Muscle layer of duodenum (tissue), 2 donors: ENCODE results near the gene LZTR1.
"Not testable (repeated sequence)": the region's sequence is repeated elsewhere in the genome, so short reads cannot be mapped to it uniquely, and the experiment has no call there.

Experiments used
- H3K27ac ChIP-seq: one replicate; pipeline ENCODE4 v1.7.0; 2013; ENCODE audit warnings: mild to moderate bottlenecking, low read length
- H3K27me3 ChIP-seq: one replicate; pipeline ENCODE4 v1.7.0; 2013; ENCODE audit warnings: low read depth, mild to moderate bottlenecking, control low read depth, low read length
- H3K36me3 ChIP-seq, 2 donors: one replicate each; pipeline ENCODE4 v1.7.0; 2013; ENCODE audit warnings: low read length in 2 of 2, control low read depth in 1 of 2, mild to moderate bottlenecking in 1 of 2; ENCODE audit not compliant: insufficient read depth in 2 of 2, control insufficient read depth in 1 of 2
- H3K4me1 ChIP-seq, 2 donors: one replicate each; pipeline ENCODE4 v1.7.0; 2013; ENCODE audit warnings: low read length in 2 of 2, mild to moderate bottlenecking in 2 of 2, control low read depth in 1 of 2, moderate library complexity in 1 of 2; ENCODE audit not compliant: insufficient read depth in 2 of 2, control insufficient read depth in 1 of 2
- H3K4me3 ChIP-seq, 2 donors: one replicate each; pipeline ENCODE4 v1.7.0; 2013; ENCODE audit warnings: low read length in 2 of 2, low read depth in 1 of 2, mild to moderate bottlenecking in 1 of 2
- H3K9me3 ChIP-seq, 2 donors: one replicate each; pipeline ENCODE4 v1.7.0; 2013; ENCODE audit warnings: low read length in 2 of 2, control low read depth in 1 of 2, mild to moderate bottlenecking in 1 of 2; ENCODE audit not compliant: control insufficient read depth in 1 of 2
- donor health status: healthy.

The LZTR1 gene

DNA sequence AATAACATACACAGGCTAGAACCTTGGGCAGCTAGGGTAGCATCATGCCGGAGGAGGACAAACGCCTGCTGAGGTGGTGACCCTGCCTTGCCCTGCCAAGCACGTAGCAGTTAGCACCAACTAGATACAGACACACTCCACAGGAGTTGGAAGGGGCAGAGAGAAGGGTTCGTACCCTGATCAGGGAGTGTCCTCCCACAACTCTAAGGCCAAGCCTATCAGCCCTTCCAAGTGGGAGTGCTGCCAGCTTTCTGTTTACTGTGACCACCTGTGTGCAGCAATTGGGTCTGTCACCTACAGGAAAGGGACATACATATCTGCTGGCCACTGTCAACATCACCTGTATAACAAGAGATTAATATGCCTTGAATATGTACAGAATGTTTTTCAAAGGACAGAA lies 21.7 kb downstream of the LZTR1 start:
- peaks cover 0 to 28% of the 10 kb centered on the region in 2 donors for H3K36me3 ChIP-seq
- peak overlapping the region; percentile 31 for H3K27ac ChIP-seq
- no peak overlapping the region for H3K4me3 ChIP-seq
- H3K27me3 ChIP-seq = no peaks in the 10 kb centered on the region
- H3K9me3 ChIP-seq = no peaks in the 10 kb centered on the region
- H3K4me1 ChIP-seq = peaks cover 18 to 32% of the 10 kb centered on the region in 2 donors

DNA sequence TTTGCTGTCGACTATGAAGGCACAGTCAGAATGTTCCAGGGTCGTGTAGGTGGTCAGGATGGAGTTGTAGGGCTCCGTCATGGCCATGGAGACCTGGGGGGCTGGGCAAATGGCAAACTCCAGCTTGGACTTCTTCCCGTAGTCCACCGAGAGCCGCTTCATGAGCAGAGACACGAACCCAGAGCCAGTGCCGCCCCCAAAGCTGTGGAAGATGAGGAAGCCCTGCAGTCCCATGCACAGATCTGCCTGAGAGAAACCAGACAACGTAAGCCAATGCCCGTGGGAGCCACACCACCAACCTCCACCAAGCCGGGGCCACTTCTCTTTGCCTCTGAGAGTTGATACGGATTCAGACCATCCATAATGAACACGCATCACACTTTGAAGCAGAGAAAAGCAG lies 27.1 kb downstream of the LZTR1 start:
- H3K4me3 ChIP-seq, H3K36me3 ChIP-seq, H3K4me1 ChIP-seq, H3K27ac ChIP-seq, H3K9me3 ChIP-seq, H3K27me3 ChIP-seq: not testable (repeated sequence)

DNA sequence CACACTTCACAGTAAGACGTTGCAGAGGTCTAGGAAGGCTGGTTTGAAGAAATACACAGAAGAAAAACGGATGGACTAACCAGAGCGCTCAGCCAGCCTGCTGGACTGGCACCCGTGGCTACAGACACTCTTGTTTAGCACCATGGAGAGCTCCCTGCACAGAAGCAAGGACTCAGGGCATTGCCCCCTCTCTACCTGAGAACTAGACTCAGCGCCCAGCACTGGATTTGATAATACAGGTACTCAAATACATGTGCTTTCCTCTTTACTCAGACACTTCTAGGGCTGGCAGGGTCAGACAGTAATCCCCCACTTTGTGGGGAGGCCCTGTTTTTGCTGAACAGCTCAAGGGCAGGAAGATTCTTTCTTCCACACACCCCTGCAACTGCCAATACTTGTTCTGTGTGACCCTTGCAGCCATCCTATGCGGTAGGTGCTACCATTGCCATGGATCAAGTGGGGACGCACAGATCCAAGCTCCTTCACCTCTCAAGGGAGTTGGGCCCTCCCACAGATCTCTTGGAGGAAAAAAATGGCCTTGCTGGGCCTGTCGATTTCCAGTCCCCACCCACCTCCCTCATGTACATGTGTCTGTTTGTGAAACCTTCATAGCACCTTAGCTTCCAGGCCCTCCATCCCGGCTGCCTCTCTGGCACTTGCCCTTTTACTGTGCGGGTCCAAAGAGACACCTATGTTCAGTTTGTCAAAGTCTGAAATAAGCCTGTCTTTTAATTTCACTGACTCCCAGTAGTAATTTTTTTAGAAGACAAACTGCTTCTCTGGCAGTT lies 27.7 kb downstream of the LZTR1 start:
- Histone ChIP-seq H3K4me3 (no peak overlapping the region), H3K9me3 (no peaks in the 10 kb centered on the region), H3K36me3 (no peaks in the 10 kb centered on the region), H3K4me1 (peaks cover 4 to 12% of the 10 kb centered on the region in 2 donors), H3K27ac (no peak overlapping the region), H3K27me3 (no peaks in the 10 kb centered on the region)

DNA sequence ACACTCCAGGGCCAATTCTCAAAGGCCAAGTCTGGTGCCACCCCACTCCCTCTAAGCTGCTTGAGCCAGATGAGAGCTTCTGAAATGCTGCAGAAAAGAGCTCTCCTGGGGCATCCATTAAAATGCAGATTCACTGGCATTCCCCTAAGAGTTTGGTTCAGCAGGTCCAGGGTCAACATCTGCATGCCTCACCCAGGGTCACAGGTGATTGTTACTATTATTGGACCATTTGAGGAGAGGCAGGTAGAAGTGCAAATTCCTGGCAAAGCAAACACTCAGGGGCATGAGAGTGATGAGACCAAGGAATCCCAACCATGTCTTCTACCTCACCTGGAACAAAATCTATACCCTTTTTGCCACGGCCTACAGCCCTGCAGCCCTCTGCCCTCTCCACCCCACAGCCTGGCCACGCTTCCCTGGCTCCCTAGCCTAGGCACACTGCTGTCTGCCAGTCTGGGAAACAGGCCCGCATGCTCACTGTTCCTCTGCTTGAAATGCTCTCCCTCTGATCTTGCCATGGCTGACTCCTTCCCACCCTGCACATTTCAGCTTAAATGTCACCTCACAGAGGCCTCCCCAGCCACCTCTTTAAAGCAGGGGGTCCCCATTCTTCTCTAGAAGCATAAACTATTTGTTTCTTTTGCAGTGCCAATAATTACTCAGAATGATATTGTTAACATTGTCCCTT lies 28.5 kb downstream of the LZTR1 start:
- H3K27me3 ChIP-seq = no peaks in the 10 kb centered on the region
- no peaks in the 10 kb centered on the region for H3K9me3 ChIP-seq
- H3K4me3 ChIP-seq = no peak overlapping the region

DNA sequence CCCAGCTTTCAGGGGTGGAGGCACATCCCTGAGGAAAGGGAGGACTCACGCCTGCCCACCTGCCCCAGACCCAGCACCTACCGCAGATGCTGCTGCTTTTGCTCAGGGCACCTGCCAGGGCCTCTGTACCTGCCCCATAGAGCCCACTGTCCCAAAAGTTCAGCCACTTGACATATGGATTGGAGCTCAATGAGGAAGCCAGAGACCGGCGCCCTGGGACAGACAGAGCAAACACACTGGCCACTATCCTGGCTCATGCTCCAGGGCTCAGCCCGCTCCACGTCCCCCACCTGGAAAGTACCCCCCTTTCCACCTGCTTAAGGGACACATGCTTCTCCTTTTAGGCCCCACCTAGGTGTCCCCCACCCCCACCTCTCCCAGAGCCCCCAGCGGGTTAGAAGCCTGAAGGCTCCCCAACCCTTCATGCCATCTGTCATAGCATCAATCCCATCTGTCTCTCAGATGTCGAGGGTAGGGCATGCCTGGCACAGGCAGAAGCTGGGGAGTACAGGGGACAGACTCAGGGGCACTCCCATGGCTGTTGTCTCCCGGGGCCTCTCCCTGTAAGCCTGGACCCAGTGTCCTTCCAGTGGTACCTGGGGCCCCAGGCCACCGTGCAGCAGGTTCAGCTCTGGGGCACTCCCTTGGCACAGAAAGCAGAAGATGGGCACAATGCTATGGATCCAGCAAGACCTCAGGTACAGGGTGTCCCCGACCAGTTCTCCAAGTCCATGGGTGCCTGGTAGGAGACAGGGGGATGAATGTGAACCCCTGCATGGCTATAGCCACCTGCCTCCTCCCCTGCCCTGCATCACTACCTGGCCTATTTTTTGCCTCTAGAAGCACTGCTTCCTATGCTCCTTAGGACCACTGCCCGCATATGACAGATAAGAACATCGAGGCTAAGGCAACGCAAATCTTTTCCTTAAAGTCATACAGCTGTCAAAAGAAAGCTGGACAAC lies 30.6 kb downstream of the LZTR1 start:
- Histone ChIP-seq H3K27ac (no peak overlapping the region), H3K4me3 (no peak overlapping the region), H3K27me3 (no peaks in the 10 kb centered on the region), H3K36me3 (no peaks in the 10 kb centered on the region), H3K4me1 (peaks cover 4 to 24% of the 10 kb centered on the region in 2 donors), H3K9me3 (no peaks in the 10 kb centered on the region)

More for the DNA sequence above, 28.5 kb downstream of the LZTR1 start:
- H3K27ac ChIP-seq = no peak overlapping the region
- H3K4me1 ChIP-seq = peaks cover 4 to 19% of the 10 kb centered on the region in 2 donors
- no peaks in the 10 kb centered on the region for H3K36me3 ChIP-seq

- Histone ChIP-seq H3K9me3 (no peaks in the 10 kb centered on the region), H3K36me3 (no peaks in the 10 kb centered on the region), H3K27me3 (no peaks in the 10 kb centered on the region), H3K4me3 (peak overlapping the region; percentile 57 to 71), H3K27ac (no peak overlapping the region), H3K4me1 (peaks cover 4 to 24% of the 10 kb centered on the region in 2 donors)
These were observed 31.6 kb downstream of the LZTR1 start for GRCh38 chr22:21013657-21014201.

DNA sequence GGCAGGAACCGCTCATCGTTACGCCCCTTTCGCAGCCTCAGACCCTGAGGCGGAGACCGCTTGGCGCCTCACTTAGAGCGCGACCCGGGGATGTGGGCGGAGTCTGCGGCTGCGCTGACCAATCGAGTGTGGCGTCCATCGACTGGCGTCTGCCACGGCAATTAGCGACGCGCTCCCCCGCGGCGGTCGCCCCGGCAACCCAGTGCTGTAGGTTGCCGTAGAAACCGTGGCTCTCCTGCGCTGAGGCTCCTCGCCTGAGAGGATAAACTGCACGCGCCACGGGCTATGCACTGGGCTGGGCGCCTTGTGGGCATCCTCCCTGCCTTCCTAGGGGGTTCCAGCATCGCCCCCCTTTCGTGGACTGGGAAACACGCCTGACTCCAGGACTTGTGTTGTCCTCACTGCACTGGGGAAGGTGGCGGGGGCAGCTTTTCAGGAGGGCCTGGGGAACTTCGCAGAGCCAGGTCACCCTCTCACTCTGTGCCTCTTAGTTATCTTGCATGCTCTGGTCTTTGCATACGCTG lies 32.2 kb downstream of the LZTR1 start:
- Histone ChIP-seq H3K9me3 (no peaks in the 10 kb centered on the region), H3K4me1 (peaks cover 4 to 24% of the 10 kb centered on the region in 2 donors), H3K36me3 (no peaks in the 10 kb centered on the region), H3K27ac (no peak overlapping the region), H3K4me3 (peak overlapping the region; percentile 57 to 71), H3K27me3 (no peaks in the 10 kb centered on the region)

DNA sequence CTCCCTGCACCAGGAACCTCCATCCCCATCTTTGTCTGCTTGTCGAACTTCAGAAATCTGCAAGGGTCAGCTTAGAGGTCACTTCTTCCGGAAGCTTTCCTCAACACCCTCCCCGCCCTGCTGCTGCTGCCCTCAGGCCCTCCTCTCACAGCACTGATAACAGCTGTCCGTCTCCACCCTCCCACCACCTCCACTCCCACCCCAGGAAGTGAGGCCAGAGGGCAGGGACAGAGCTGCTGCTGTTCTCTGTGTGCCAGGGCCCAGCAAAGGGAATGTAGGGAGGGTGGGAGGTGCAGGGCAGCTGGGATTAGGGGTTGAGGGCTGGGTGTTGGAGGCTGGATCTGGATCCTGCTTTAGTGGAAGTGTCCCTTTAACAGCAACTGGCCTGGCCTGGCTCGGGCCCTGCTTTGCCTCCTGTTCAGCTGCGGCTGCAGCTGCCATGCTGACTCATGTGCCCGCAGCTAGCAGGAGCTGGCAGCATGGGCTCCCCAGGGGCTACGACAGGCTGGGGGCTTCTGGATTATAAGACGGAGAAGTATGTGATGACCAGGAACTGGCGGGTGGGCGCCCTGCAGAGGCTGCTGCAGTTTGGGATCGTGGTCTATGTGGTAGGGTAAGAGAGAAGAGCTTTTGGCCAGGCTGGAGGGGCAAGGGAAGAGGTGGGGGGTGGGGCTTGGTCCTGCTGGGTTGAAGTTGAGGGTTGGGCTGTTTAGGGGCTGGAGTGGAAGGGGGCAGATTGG lies 32.8 kb downstream of the LZTR1 start, which contains the start of gene P2RX6:
TSS of gene P2RX6 (plus strand) at position 440 of the 740 bp plus-strand sequence. CDS start at position 450, 10 bp downstream.
- Histone ChIP-seq H3K27me3 (no peaks in the 10 kb centered on the region), H3K9me3 (no peaks in the 10 kb centered on the region), H3K36me3 (no peaks in the 10 kb centered on the region), H3K4me3 (peak within 1 kb of the TSS; percentile 57 to 71), H3K27ac (no peak within 1 kb of the TSS), H3K4me1 (peaks cover 4 to 24% of the 10 kb centered on the region in 2 donors)

GRCh38 chr22:21015466-21016006 lies 33.4 kb downstream of the LZTR1 start:
- no peaks in the 10 kb centered on the region for H3K36me3 ChIP-seq
- H3K4me1 ChIP-seq = peaks cover 4 to 24% of the 10 kb centered on the region in 2 donors
- H3K9me3 ChIP-seq = no peaks in the 10 kb centered on the region
- no peak overlapping the region for H3K4me3 ChIP-seq
- no peak overlapping the region for H3K27ac ChIP-seq
- no peaks in the 10 kb centered on the region for H3K27me3 ChIP-seq
